IMR-90 (cell line): ENCODE data around the gene TFB2M. TPM values are rescaled to one million over a fixed set of nuclear protein-coding genes. Genes with fewer than 3 reads are reported as not detected.

Source experiments
- ATAC-seq: fragments of 200-7000 bp; cut with Tn5 transposase; 2 replicates; pipeline ENCODE4 v1.9.1; 2020; ENCODE audit warnings: low read depth, mild to moderate bottlenecking, moderate library complexity
- BruUV-seq: library from RNA; stranded (reverse); fragments of 400-500 nt; replicated peaks from 2 replicates; lab custom pipeline; 2021; lab: Mats Ljungman, UMichigan
- CTCF ChIA-PET: fragments of 300-600 bp; formaldehyde crosslinking; extraction: SDS; loops from one replicate; lab custom pipeline; 2021; ENCODE audit warnings: antibody characterized with exemption; lab: Yijun Ruan, JAX
- POLR2A ChIA-PET: fragments of 300-600 bp; sonication (Branson Sonifier 250); formaldehyde crosslinking; loops from one replicate; lab custom pipeline; 2022; ENCODE audit warnings: antibody characterized with exemption; ENCODE audit not compliant: unreplicated experiment; lab: Charles Lee
- DNase-seq: peaks from one replicate; pipeline ENCODE4 v3.0.0; 2013
- H2AFZ ChIP-seq: replicated peaks from 2 replicates; pipeline ENCODE3; 2013; ENCODE audit warnings: low read length, mild to moderate bottlenecking; ENCODE audit not compliant: poor library complexity
- H2AK5ac ChIP-seq: 2 replicates; pipeline ENCODE4 v1.6.1; 2013; ENCODE audit warnings: low read depth, low read length, inconsistent platforms
- H2AK9ac ChIP-seq: replicated peaks from 2 replicates; pipeline ENCODE3; 2013; ENCODE audit warnings: mild to moderate bottlenecking, low read depth, low read length, moderate library complexity; ENCODE audit not compliant: poor library complexity
- H2BK120ac ChIP-seq: 2 replicates; pipeline ENCODE4 v1.6.1; 2013; ENCODE audit warnings: low read depth, low read length, inconsistent platforms
- H2BK15ac ChIP-seq: 3 replicates; pipeline ENCODE4 v1.6.1; 2013; ENCODE audit warnings: low read depth, low read length, inconsistent platforms
- H2BK20ac ChIP-seq: 2 replicates; pipeline ENCODE4 v1.6.1; 2013; ENCODE audit warnings: low read depth, mild to moderate bottlenecking, inconsistent platforms, low read length, moderate library complexity
- H2BK5ac ChIP-seq: 2 replicates; pipeline ENCODE4 v1.6.1; 2013; ENCODE audit warnings: mild to moderate bottlenecking, low read depth, low read length, inconsistent platforms; ENCODE audit not compliant: poor library complexity, severe bottlenecking
- H3K14ac ChIP-seq: replicated peaks from 2 replicates; pipeline ENCODE4 v1.6.1; 2013; ENCODE audit warnings: low read depth, low read length, inconsistent platforms
- H3K18ac ChIP-seq: 2 replicates; pipeline ENCODE4 v1.6.1; 2013; ENCODE audit warnings: low read depth, low read length, control low read depth
- H3K23ac ChIP-seq: 2 replicates; pipeline ENCODE4 v1.6.1; 2013; ENCODE audit warnings: low read depth, low read length, inconsistent platforms
- H3K27ac ChIP-seq: 2 replicates; pipeline ENCODE4 v1.5.1; 2013; ENCODE audit warnings: mild to moderate bottlenecking, control low read depth, low read length; ENCODE audit not compliant: insufficient read depth
- H3K27me3 ChIP-seq: 2 replicates; pipeline ENCODE4 v1.6.1; 2013; ENCODE audit warnings: low read length; ENCODE audit not compliant: control insufficient read depth, insufficient read depth
- H3K36me3 ChIP-seq: 2 replicates; pipeline ENCODE4 v1.6.1; 2013; ENCODE audit warnings: low read length, mixed read lengths; ENCODE audit not compliant: control insufficient read depth, insufficient read depth
- H3K4ac ChIP-seq: 2 replicates; pipeline ENCODE4 v1.6.1; 2013; ENCODE audit warnings: low read depth, low read length, inconsistent platforms
- H3K4me1 ChIP-seq: 2 replicates; pipeline ENCODE4 v1.6.1; 2013; ENCODE audit warnings: low read length, mixed read lengths; ENCODE audit not compliant: control insufficient read depth, insufficient read depth
- H3K4me2 ChIP-seq: 2 replicates; pipeline ENCODE4 v1.6.1; 2013; ENCODE audit warnings: low read depth, mild to moderate bottlenecking, control low read depth, low read length, moderate library complexity
- H3K4me3 ChIP-seq: 2 replicates; pipeline ENCODE4 v1.5.1; 2013; ENCODE audit warnings: low read depth, mild to moderate bottlenecking, control low read depth, low read length, moderate library complexity; ENCODE audit not compliant: insufficient read depth
- H3K56ac ChIP-seq: 2 replicates; pipeline ENCODE4 v1.6.1; 2013; ENCODE audit warnings: low read length, inconsistent platforms; ENCODE audit not compliant: insufficient read depth; ENCODE audit errors: extremely low read depth
- H3K79me1 ChIP-seq, 2 experiments: 2 replicates each; pipeline ENCODE4 v1.6.1; 2013; ENCODE audit warnings: low read length in 2 of 2, inconsistent platforms in 1 of 2, low read depth in 1 of 2
- H3K9ac ChIP-seq: 2 replicates; pipeline ENCODE4 v1.6.1; 2013; ENCODE audit warnings: low read depth, low read length, control low read depth
- H3K9me1 ChIP-seq: 2 replicates; pipeline ENCODE4 v1.6.1; 2013; ENCODE audit warnings: low read length, inconsistent platforms; ENCODE audit not compliant: insufficient read depth
- H3K9me3 ChIP-seq: 2 replicates; pipeline ENCODE4 v1.6.1; 2013; ENCODE audit warnings: low read length; ENCODE audit not compliant: control insufficient read depth, insufficient read depth
- H4K20me1 ChIP-seq: 2 replicates; pipeline ENCODE4 v1.6.1; 2013; ENCODE audit warnings: low read length, inconsistent platforms; ENCODE audit not compliant: insufficient read depth
- H4K5ac ChIP-seq: 2 replicates; pipeline ENCODE4 v1.6.1; 2013; ENCODE audit warnings: mild to moderate bottlenecking, low read depth, low read length, control low read depth
- H4K8ac ChIP-seq, 2 experiments: 2 replicates each; pipeline ENCODE4 v1.6.1; 2013; ENCODE audit warnings: low read depth in 2 of 2, low read length in 2 of 2, control low read depth in 1 of 2, inconsistent platforms in 1 of 2
- H4K91ac ChIP-seq: 2 replicates; pipeline ENCODE4 v1.6.1; 2013; ENCODE audit warnings: low read depth, low read length, inconsistent platforms; ENCODE audit not compliant: insufficient read depth
- CEBPB ChIP-seq: IDR thresholded peaks from 2 replicates; pipeline ENCODE4 v1.6.1; 2012; ENCODE audit warnings: low read depth, low read length, improper control_type of control experiment
- CHD1 ChIP-seq: IDR thresholded peaks from 2 replicates; pipeline ENCODE4 v1.6.1; 2012; ENCODE audit warnings: low read depth, low read length, improper control_type of control experiment
- CTCF ChIP-seq: conservative IDR thresholded peaks from 2 replicates; pipeline ENCODE4 v1.5.1; 2012; ENCODE audit warnings: mild to moderate bottlenecking, low read depth, low read length, improper control_type of control experiment
- MAFK ChIP-seq: IDR thresholded peaks from 2 replicates; pipeline ENCODE4 v1.6.1; 2012; ENCODE audit warnings: low read depth, low read length, improper control_type of control experiment
- NFE2L2 ChIP-seq: fragments of 150-350 bp; IDR thresholded peaks from 2 replicates; pipeline ENCODE4 v1.6.1; 2016; ENCODE audit warnings: low read depth, mild to moderate bottlenecking, low read length
- RAD21 ChIP-seq: IDR thresholded peaks from 2 replicates; pipeline ENCODE4 v1.6.1; 2012; ENCODE audit warnings: low read length, improper control_type of control experiment
- RFX5 ChIP-seq: IDR thresholded peaks from 2 replicates; pipeline ENCODE4 v1.8.0; 2012; ENCODE audit warnings: low read depth, mild to moderate bottlenecking, low read length, moderate library complexity
- SMC3 ChIP-seq: fragments of 150-350 bp; IDR thresholded peaks from 2 replicates; pipeline ENCODE4 v1.6.1; 2016; ENCODE audit warnings: low read depth, mild to moderate bottlenecking, antibody characterized with exemption, low read length, moderate library complexity
- USF2 ChIP-seq: fragments of 150-350 bp; IDR thresholded peaks from 2 replicates; pipeline ENCODE4 v1.6.1; 2017; ENCODE audit warnings: mild to moderate bottlenecking, antibody characterized with exemption, low read length, low read depth
- WGBS, 2 experiments: methylation state at CpG; one replicate each; pipeline versions ENCODE4 v1.1.5 to v1.1.7; 2013; ENCODE audit warnings: missing lambda C conversion rate in 2 of 2; ENCODE audit not compliant: insufficient read length in 1 of 2; ENCODE audit errors: extremely low coverage in 2 of 2; 5-methylcytosine and 5-hydroxymethylcytosine counted together
- dilution Hi-C: fragments of 300-500 bp; cut with HindIII; formaldehyde crosslinking; loops from one replicate; pipeline ENCODE4 v1.14.3; 2018; ENCODE audit warnings: low sequenced_read_pairs; ENCODE audit not compliant: unreplicated experiment
- in situ Hi-C: fragments of 300-500 bp; cut with MboI; formaldehyde crosslinking; loops from 3 replicates; pipeline ENCODE4 v1.14.3; 2019; ENCODE audit warnings: low sequenced_read_pairs, inconsistent platforms, mixed read lengths
- intact Hi-C: fragments of 100-400 bp; cut with micrococcal nuclease; formaldehyde crosslinking; loops from 2 replicates; pipeline ENCODE4 v1.10.0; 2022
- polyA plus RNA-seq, 3 experiments: library from polyadenylated mRNA; depleted of rRNA; stranded (reverse); fragments of >200 nt; gene quantifications; 2 replicates each; pipeline ENCODE4 v1.2.3, GENCODE V29; 2012; ENCODE audit warnings: low replicate concordance in 1 of 3
- total RNA-seq: library from RNA; depleted of rRNA; stranded (reverse); fragments of >200 nt; gene quantifications from 2 replicates; pipeline ENCODE4 v1.2.3, GENCODE V29; 2012

Gene TFB2M
- total and polyA plus RNA-seq, 2 of the 4 experiments (the other 2 are of a cell fraction): 13.3 to 15.7 TPM

GRCh38 chr1:246550402-246550801 lies 15.7 kb downstream of the TFB2M start:
- Histone ChIP-seq H3K27ac (no peak overlapping the region), H3K23ac (no peak overlapping the region), H3K14ac (no peak overlapping the region), H3K27me3 (no peaks in the 10 kb centered on the region), H3K9me1 (no peaks in the 10 kb centered on the region), H4K5ac (no peak overlapping the region), H4K20me1 (0 out of 2 replicates have a peak, but pooled peaks cover 3% of the 10 kb centered on the region), H3K4me2 (no peak overlapping the region), H2BK5ac (no peak overlapping the region), H3K4me1 (no peaks in the 10 kb centered on the region), H2BK20ac (no peak overlapping the region), H3K4ac (no peak overlapping the region), H4K8ac (no peak overlapping the region), H2BK15ac (no peak overlapping the region), H3K36me3 (peaks cover 45% of the 10 kb centered on the region), H2AK9ac (no peak overlapping the region), H3K4me3 (no peak overlapping the region), H2AFZ (no peak overlapping the region), H4K91ac (no peak overlapping the region), H2BK120ac (no peak overlapping the region), H3K9ac (no peak overlapping the region), H3K9me3 (no peaks in the 10 kb centered on the region), H3K79me1 (peaks cover 10 to 15% of the 10 kb centered on the region in 2 experiments; a peak in 3 of 4 replicates), H2AK5ac (no peak overlapping the region), H3K56ac (no peak overlapping the region), H3K18ac (no peak overlapping the region)
- intact Hi-C loops: no loop called here
- dilution Hi-C loops: no loop called here
- WGBS, 2 experiments: 67% methylated on average over 6 of the region's 11 CpGs; no CpG with 5 or more reads in 1 of the 2 experiments
- ChIA-PET POLR2A (no interaction called here), CTCF (no interaction called here)
- DNase-seq (no peak), ATAC-seq (no peak)
- BruUV-seq: no TSS peak
- in situ Hi-C loops: no loop called here
- TF ChIP-seq MAFK: no peak
- TF ChIP-seq NFE2L2: no peak
- TF ChIP-seq RAD21: no peak
- no peak for TF ChIP-seq CEBPB
- no peak for TF ChIP-seq CHD1
- no peak for TF ChIP-seq USF2
- TF ChIP-seq RFX5: no peak
- TF ChIP-seq CTCF: no peak
- TF ChIP-seq SMC3: no peak
